Left ventricle myocardium inferior (tissue), 1 donor: ENCODE data around the gene GSE1. TPM values are rescaled to one million over a fixed set of nuclear protein-coding genes. Genes with fewer than 3 reads are reported as not detected.

Source experiments
- DNase-seq: peaks from one replicate; pipeline ENCODE4 v3.0.0-alpha.2; 2020
- H3K27ac ChIP-seq: fragments of 200-600 bp; replicated peaks from 2 replicates; pipeline ENCODE4 v1.8.0; 2021
- H3K27me3 ChIP-seq: fragments of 200-600 bp; 2 replicates; pipeline ENCODE4 v1.8.0; 2021; ENCODE audit warnings: low read depth
- H3K36me3 ChIP-seq: fragments of 200-600 bp; 2 replicates; pipeline ENCODE4 v1.8.0; 2021
- H3K4me1 ChIP-seq: fragments of 200-600 bp; 2 replicates; pipeline ENCODE4 v1.8.0; 2021
- H3K4me3 ChIP-seq: fragments of 200-600 bp; 2 replicates; pipeline ENCODE4 v1.8.0; 2021; ENCODE audit warnings: mild to moderate bottlenecking, moderate library complexity
- H3K9me3 ChIP-seq: fragments of 200-600 bp; replicated peaks from 2 replicates; pipeline ENCODE4 v1.8.0; 2021
- intact Hi-C: fragments of 100-400 bp; cut with micrococcal nuclease; formaldehyde crosslinking; loops from one replicate; pipeline ENCODE4 v1.11.0; 2022
- total RNA-seq: library from RNA; stranded (reverse); fragmentation: NEBNext Ultra II Directional; extraction: Animal tissue kit (Norgen Biotek cat#: 25700); gene quantifications from one replicate; pipeline ENCODE4 v1.2.1, GENCODE V29; 2021
- TF ChIP-seq, protein P1 (sequence below): fragments of 200-600 bp; IDR thresholded peaks from 2 replicates; pipeline ENCODE4 v1.8.0; 2021; ENCODE audit warnings: antibody characterized with exemption, mild to moderate bottlenecking, borderline replicate concordance
- donor health status: DM: no; HTN: yes; CAD: no; lungs with severe emphysema.

The GSE1 gene
- total RNA-seq, 1 donor from 2014 or later, result 34.2 TPM

DNA sequence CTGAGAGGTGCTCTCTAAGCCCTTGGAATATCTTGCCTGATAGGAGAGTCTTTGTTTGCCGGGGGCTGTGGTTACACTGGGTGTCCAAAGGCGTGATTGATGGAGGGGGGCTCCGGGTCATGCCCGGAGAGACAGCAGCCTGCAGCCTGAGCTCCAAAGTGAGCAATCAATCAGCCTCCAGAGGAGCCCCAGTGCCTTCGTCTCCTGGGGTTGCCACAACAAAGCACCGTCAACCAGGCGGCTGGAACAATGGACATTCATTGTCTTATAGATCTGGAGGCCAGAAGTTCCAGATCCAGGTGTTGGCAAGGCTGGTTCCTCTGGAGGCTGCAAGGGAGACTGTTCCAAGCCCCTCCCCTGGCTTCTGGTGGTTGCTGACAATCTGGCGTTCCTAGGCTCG, 99.7 kb downstream of the GSE1 start:
- H3K27ac ChIP-seq, result no peak overlapping the region
- H3K36me3 ChIP-seq, result no peaks in the 10 kb centered on the region
- TF ChIP-seq, protein P1, sequence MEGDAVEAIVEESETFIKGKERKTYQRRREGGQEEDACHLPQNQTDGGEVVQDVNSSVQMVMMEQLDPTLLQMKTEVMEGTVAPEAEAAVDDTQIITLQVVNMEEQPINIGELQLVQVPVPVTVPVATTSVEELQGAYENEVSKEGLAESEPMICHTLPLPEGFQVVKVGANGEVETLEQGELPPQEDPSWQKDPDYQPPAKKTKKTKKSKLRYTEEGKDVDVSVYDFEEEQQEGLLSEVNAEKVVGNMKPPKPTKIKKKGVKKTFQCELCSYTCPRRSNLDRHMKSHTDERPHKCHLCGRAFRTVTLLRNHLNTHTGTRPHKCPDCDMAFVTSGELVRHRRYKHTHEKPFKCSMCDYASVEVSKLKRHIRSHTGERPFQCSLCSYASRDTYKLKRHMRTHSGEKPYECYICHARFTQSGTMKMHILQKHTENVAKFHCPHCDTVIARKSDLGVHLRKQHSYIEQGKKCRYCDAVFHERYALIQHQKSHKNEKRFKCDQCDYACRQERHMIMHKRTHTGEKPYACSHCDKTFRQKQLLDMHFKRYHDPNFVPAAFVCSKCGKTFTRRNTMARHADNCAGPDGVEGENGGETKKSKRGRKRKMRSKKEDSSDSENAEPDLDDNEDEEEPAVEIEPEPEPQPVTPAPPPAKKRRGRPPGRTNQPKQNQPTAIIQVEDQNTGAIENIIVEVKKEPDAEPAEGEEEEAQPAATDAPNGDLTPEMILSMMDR, result no peak
- peaks cover 27% of the 10 kb centered on the region for H3K4me1 ChIP-seq
- intact Hi-C loops, result no loop called here
- H3K4me3 ChIP-seq, result no peak overlapping the region
- no peak for DNase-seq
- H3K27me3 ChIP-seq, result no peaks in the 10 kb centered on the region
- peaks cover 9% of the 10 kb centered on the region for H3K9me3 ChIP-seq

DNA sequence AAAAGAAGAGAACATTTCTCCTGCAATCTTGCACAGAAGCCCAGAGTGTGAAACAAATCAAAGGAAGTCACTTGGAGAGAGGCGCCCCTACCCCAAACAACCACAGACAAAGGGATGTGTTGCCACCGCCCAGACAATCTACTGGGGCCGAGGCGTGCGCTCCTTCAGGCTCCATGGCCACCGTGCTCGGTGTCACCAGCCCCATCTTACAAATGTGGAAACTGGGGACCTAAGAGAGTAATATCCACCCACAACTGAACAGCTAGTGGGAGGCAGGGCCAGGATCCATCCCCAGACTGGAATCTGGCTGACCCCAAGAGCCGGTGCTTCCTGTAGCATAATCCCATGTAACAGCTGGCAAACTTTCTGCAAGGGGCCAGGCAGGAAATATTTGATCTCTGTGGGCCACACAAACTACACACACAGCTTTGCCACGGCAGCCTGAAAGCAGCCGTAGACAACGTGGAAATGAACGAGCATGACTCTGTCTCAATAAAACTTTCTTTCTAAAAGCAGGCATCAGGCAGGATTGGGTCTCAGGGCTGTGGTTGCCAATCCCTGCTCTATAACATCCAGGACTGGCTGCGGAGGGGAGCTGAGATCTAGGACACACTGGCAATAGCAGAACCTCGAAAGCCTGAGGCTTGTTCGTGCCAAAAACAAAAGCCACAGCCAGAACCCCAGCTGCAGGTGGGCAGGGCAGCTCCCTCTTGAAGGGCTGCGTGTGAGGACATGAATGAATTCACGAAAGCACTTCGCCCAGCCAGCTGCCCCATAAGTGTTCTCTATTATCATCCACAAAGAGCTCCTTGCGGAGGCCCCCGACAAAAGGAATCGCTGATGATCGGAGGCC, 102.3 kb downstream of the GSE1 start:
- peaks cover 9% of the 10 kb centered on the region for H3K9me3 ChIP-seq
- intact Hi-C loops, result no loop called here
- H3K4me1 ChIP-seq, result peaks cover 35% of the 10 kb centered on the region
- no peaks in the 10 kb centered on the region for H3K36me3 ChIP-seq
- H3K27me3 ChIP-seq, result no peaks in the 10 kb centered on the region
- DNase-seq, result no peak
- no peak overlapping the region for H3K4me3 ChIP-seq
- no peak overlapping the region for H3K27ac ChIP-seq
- TF ChIP-seq, protein P1, result no peak

DNA sequence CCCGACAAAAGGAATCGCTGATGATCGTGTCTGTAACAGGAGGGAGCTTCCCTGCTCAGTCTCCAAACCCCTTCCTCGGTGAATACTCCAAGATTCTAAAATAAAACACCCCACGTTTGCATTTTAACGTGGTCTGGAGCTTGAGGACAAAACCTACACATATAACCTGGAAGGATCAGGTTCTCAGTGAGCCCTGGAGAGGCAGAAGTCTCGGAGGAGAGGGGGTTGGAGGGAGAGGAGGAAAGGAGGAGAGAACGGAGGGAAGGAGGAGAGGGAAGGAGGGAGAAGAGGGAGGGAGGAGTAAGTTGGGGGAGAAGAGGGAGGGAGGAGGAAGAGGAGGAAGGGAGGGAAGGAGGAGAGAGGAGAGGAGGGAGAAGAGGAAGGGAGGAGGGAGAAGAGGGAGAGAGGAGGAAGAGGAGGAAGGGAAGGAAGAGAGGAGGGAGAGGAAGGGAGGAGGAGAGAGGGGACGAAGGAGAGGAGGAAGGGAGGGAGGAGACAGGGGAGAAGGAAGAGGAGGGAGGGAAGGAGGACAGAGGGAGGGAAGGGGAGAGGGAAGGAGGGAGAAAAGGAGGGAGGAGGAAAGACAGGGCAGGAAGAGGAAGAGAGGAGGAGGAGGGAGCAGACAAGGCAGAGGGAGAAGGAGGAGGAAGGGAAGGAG, 103.0 kb downstream of the GSE1 start:
- Histone ChIP-seq H3K36me3 (no peaks in the 10 kb centered on the region), H3K27me3 (no peaks in the 10 kb centered on the region), H3K4me1 (peaks cover 35% of the 10 kb centered on the region), H3K27ac (no peak overlapping the region), H3K4me3 (no peak overlapping the region), H3K9me3 (peaks cover 9% of the 10 kb centered on the region)
- no peak for DNase-seq
- TF ChIP-seq, protein P1, result no peak
- intact Hi-C loops, result no loop called here

DNA sequence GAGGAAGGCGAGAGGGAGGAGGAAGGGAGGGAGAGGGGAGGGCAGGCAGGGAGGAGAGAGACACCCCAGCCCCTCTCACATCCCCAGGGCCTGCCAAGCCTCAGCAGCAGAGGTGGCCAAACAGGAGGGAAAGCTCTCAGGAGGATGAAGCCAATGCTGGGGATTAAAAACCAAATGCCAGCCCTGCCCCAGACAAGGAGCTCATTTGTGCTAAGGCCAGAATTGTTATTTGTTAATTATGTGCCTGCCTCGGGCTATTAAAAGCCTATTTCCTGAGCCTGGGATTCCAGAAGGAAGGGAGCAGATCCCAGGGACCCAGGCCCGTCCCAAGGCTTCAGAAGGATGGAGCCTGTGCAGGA, 103.5 kb downstream of the GSE1 start:
- no peak overlapping the region for H3K4me3 ChIP-seq
- no peaks in the 10 kb centered on the region for H3K27me3 ChIP-seq
- TF ChIP-seq, protein P1, result no peak
- no peaks in the 10 kb centered on the region for H3K36me3 ChIP-seq
- H3K9me3 ChIP-seq, result peaks cover 9% of the 10 kb centered on the region
- intact Hi-C loops, result no loop called here
- no peak for DNase-seq
- peaks cover 35% of the 10 kb centered on the region for H3K4me1 ChIP-seq
- H3K27ac ChIP-seq, result no peak overlapping the region

DNA sequence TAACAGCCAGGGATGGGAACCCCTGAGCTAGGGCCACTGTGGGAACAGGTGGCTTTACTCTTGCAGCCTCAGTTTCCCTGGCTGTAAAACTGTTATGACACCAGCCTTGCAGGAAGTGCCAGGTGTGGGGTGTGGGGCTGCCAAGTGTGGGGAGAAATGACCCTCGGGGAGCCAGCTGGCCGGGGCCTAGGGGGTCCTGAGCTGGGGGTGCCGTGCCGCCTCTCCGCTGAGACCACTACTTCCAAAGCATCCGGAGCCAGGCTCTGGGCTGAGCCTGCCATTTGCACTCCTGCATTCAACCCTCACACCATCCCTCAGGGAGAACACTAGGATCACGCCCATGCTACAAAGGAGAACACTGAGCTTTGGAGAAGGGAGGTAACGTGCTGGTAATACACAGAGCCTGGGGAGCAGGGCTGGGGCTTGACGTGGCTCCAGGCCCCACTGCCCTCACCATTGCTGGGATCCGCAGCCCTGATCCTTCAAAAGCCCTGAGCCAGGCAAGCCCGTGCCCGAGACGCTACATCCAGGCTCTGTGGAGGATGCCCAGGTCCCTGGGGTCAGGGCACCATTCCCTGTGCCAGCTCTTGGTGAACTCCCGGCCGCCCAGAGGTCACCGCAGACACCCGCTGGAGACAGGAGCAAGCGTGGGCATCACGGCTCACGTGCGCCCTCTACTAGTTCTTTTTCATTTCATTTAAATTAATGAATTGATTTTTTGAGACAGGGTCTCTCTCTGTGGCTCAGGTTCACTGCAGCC, 104.5 kb downstream of the GSE1 start:
- peak; percentile 63 for DNase-seq
- Histone ChIP-seq H3K9me3 (no peaks in the 10 kb centered on the region), H3K36me3 (no peaks in the 10 kb centered on the region), H3K27me3 (no peaks in the 10 kb centered on the region), H3K27ac (no peak overlapping the region), H3K4me1 (peaks cover 35% of the 10 kb centered on the region), H3K4me3 (no peak overlapping the region)
- TF ChIP-seq, protein P1, result peak; percentile 82
- intact Hi-C loops, result no loop called here
